ACC112 (cell line): ENCODE data around the gene C13orf46.
A peak's percentile ranks its signal among the peaks of the same experiment; 100 is the strongest.
"Not testable (repeated sequence)": the region's sequence is repeated elsewhere in the genome, so short reads cannot be mapped to it uniquely, and the experiment has no call there.

ENCODE experiments used
- H2AFZ ChIP-seq: fragments of 200-600 bp; sonication (generic); one replicate; pipeline ENCODE4 v1.6.0; 2017; ENCODE audit warnings: antibody characterized with exemption, low read length; ENCODE audit not compliant: unreplicated experiment
- H3K27ac ChIP-seq: fragments of 200-600 bp; sonication (generic); 2 replicates; pipeline ENCODE4 v1.5.1; 2014; ENCODE audit warnings: low read depth, mild to moderate bottlenecking, antibody characterized with exemption, low read length, moderate library complexity
- H3K27me3 ChIP-seq: fragments of 200-600 bp; sonication (generic); 2 replicates; pipeline ENCODE4 v1.6.1; 2014; ENCODE audit warnings: mild to moderate bottlenecking, antibody characterized with exemption, low read length, moderate library complexity, mixed read lengths; ENCODE audit not compliant: insufficient read depth
- H3K36me3 ChIP-seq: fragments of 200-600 bp; sonication (generic); 2 replicates; pipeline ENCODE4 v1.6.1; 2016; ENCODE audit warnings: mild to moderate bottlenecking, antibody characterized with exemption, low read length, moderate library complexity, mixed read lengths; ENCODE audit not compliant: insufficient read depth
- H3K4me1 ChIP-seq: fragments of 200-600 bp; sonication (generic); one replicate; pipeline ENCODE4 v1.6.1; 2016; ENCODE audit warnings: low read length, mixed read lengths; ENCODE audit not compliant: insufficient read depth, unreplicated experiment, control insufficient read depth
- H3K4me3 ChIP-seq: fragments of 200-600 bp; sonication (generic); 2 replicates; pipeline ENCODE4 v1.5.1; 2014; ENCODE audit warnings: mild to moderate bottlenecking, low read depth, low read length
- H3K79me2 ChIP-seq: fragments of 200-600 bp; sonication (generic); one replicate; pipeline ENCODE4 v1.6.0; 2016; ENCODE audit warnings: low read length; ENCODE audit not compliant: control insufficient read depth, unreplicated experiment, insufficient read depth

C13orf46 gene

DNA sequence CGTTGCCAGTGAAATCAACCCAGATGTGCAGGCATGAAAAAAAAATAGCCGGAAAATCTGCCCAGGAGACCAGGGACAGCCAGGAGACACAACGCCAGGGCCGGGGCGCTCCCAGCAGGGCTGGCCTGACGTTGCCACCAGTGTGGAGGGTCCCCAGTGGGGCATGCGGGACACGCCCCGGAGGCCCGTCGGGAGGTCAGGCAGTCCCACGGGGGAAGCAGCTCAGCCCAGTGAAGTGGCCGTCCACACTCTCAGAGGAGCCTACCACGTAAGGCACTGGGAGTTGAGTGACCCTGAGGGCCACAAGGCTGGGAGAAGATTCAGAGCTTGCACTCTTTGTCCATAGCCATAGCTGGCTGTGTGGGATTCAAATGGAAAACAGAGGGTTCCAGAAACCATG, 56.8 kb downstream of the C13orf46 start:
- H3K79me2 ChIP-seq, result no peaks in the 10 kb centered on the region
- H3K27ac ChIP-seq, result no peak overlapping the region
- H3K4me1 ChIP-seq, result no peaks in the 10 kb centered on the region
- H2AFZ ChIP-seq, result no peak overlapping the region
- no peaks in the 10 kb centered on the region for H3K36me3 ChIP-seq
- no peaks in the 10 kb centered on the region for H3K27me3 ChIP-seq
- no peak overlapping the region for H3K4me3 ChIP-seq

DNA sequence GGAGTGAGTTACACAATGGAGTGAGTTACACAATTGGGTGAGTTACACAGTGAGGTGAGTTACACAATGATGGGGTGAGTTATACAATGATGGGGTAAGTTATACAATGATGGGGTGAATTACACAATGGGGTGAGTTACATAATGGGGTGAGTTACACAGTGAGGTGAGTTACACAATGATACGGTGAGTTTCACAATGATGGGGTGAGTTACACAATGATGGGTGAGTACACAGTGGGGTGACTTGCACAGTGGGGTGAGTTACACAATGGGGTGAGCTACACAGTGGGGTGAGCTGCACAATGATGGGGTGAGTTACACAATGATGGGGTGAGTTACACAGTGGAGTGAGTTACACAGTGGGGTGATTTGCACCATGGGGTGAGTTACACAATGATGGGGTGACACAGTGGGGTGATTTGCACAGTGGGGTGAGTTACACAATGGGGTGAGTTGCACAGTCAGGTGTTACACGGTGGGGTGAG, 57.5 kb downstream of the C13orf46 start:
- H3K27ac ChIP-seq, result no peak overlapping the region; the same call in 1 of the 2 replicates
- no peaks in the 10 kb centered on the region for H3K4me1 ChIP-seq
- H3K4me3 ChIP-seq, result no peak overlapping the region
- H3K27me3 ChIP-seq, result no peaks in the 10 kb centered on the region
- no peaks in the 10 kb centered on the region for H3K79me2 ChIP-seq
- no peaks in the 10 kb centered on the region for H3K36me3 ChIP-seq
- no peak overlapping the region for H2AFZ ChIP-seq

DNA sequence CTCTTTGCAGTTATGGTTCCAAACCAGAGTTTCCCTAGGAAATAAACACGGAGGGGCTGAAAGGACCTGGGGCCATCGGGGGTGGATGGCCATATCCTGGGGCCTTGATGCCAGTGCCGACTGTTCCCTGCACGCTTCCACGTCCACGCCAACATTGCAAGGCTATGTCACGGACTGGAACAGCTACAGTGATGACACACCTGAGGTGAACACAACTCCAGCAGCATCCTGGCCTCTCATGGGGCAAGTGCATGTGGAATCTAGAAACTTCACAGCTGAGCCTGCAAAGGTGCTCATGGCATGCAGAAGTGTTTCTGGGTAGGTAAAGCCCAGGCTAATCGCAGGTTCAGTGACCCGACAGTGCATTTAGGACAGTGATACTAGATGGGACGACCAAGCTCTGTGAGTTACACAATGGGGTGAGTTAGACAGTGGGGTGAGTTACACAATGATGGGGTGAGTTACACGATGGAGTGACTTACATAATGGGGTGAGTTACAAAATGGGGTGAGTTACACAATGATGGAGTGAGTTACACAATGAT, 58.0 kb downstream of the C13orf46 start:
- H2AFZ ChIP-seq, result no peak overlapping the region
- H3K4me1 ChIP-seq, result no peaks in the 10 kb centered on the region
- no peak overlapping the region for H3K27ac ChIP-seq
- H3K4me3 ChIP-seq, result no peak overlapping the region
- no peaks in the 10 kb centered on the region for H3K79me2 ChIP-seq
- H3K27me3 ChIP-seq, result no peaks in the 10 kb centered on the region
- no peaks in the 10 kb centered on the region for H3K36me3 ChIP-seq

DNA sequence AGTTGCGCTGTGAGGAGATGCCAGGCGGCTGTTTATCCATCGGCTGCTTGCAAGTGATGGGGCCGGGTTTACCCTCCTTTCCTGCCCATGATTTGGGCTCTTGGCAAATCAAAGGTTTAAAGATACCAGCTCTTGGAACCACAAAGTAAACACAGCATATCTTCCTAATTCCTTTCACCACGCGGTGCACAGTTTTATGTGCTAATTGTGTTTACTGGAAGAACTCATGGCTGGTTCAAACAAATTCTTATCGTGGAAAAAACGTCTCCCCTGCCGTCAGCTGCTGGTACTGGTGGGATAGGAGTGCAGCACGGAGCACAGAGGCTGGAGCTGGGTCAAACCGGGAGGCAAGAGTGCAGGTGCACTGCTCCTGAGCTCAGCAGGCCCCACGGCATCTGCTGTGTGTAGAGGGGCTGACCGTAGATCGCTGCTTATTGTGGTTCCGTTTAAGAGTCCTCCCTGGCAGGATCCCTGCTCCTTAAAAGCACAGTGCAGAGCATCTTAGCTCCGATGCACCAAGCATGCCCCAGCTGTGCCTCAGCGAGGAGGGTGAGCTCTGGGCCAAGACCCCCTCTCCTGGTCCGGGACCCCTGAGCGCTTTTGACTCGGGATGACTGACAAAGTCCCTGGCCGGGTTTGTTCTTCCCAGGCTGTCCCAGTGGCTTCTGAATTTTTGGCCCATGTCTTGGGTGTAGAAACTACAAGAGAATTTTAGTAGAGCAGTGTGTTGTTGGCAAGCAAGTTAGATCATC, 58.7 kb downstream of the C13orf46 start:
- Histone ChIP-seq H3K27me3 (no peaks in the 10 kb centered on the region), H3K4me1 (no peaks in the 10 kb centered on the region), H3K79me2 (no peaks in the 10 kb centered on the region), H3K4me3 (no peak overlapping the region), H3K27ac (no peak overlapping the region), H3K36me3 (no peaks in the 10 kb centered on the region), H2AFZ (no peak overlapping the region)

DNA sequence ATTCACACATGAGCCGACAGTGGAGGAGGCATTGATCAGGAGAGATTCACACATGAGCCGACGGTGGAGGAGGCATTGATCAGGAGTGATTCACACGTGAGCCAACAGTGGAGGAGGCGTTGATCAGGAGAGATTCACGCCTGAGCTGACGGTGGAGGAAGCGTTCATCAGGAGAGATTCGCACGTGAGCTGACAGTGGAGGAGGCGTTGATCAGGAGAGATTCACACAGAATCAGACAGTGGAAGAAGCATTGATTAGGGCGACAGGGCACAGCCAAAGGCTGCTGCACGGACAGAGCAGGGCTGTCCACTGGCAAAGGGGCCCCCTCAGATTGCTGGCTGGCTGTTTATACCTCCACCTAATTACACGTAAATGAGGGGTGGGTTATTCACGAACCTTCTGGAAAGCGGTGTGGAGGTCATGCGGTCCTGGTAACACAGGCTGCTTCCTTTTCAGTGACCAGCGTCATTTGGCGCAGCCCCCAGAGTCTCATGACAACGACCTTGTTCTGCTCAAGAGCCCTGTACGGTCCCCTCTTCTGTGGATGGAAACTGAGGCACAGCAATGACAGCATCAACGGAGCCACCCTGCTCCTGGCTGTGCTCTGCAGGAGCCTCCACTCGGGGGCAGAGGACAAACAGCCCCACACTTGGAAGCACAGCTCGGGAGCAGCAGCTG, 59.4 kb downstream of the C13orf46 start:
- Histone ChIP-seq H3K79me2 (no peaks in the 10 kb centered on the region), H3K36me3 (no peaks in the 10 kb centered on the region), H3K4me1 (no peaks in the 10 kb centered on the region), H2AFZ (no peak overlapping the region), H3K27ac (no peak overlapping the region), H3K27me3 (no peaks in the 10 kb centered on the region), H3K4me3 (no peak overlapping the region)

DNA sequence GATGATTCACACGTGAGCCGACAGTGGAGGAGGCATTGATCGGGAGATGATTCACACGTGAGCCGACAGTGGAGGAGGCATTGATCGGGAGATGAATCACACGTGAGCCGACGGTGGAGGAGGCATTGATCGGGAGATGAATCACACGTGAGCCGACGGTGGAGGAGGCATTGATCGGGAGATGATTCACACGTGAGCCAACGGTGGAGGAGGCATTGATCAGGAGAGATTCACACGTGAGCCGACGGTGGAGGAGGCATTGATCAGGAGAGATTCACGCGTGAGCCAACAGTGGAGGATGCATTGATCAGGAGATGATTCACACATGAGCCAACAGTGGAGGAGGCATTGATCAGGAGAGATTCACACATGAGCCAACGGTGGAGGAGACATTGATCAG, 60.0 kb downstream of the C13orf46 start:
- not testable (repeated sequence) for H3K27me3 ChIP-seq, H3K79me2 ChIP-seq, H3K36me3 ChIP-seq, H3K4me1 ChIP-seq, H3K4me3 ChIP-seq, H3K27ac ChIP-seq, H2AFZ ChIP-seq

DNA sequence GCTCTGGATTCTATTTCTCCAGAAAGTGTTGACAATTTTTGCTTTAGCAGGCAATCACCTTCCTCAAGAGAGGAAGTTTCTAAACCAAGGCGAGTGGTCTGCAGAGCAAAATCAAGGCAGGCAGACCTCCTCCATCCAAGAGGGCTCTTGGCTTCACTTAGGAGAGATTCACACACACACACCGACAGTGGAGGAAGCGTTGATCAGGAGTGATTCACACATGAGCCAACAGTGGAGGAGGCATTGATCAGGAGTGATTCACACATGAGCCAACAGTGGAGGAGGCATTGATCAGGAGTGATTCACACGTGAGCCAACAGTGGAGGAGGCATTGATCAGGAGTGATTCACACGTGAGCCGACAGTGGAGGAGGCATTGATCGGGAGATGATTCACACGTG, 60.5 kb downstream of the C13orf46 start:
- H3K27me3 ChIP-seq, H3K4me1 ChIP-seq, H3K79me2 ChIP-seq, H2AFZ ChIP-seq, H3K4me3 ChIP-seq, H3K36me3 ChIP-seq: not testable (repeated sequence)
- peak overlapping the region; percentile 29; the same call in 1 of the 2 replicates for H3K27ac ChIP-seq

DNA sequence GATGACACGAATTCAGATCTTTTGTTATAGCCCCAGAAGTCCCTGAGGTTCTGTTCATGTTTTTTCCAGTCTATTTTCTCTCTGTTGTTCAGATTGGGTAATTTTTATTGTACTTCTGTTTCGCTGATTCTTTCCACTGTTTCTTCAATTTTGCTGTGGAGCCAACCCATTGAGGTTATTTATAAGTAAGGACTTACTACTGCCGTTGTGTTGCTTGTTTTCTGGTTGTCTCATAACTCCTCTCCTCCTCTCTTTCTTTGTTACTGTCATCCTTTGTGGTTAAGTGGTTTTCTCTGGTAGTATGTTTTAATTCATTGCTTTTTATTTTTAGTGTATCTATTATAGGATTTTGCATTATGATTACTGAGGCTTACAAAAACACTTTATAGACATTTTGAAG, 61.3 kb downstream of the C13orf46 start:
- Histone ChIP-seq H3K4me3 (no peak overlapping the region), H2AFZ (no peak overlapping the region), H3K27me3 (no peaks in the 10 kb centered on the region), H3K36me3 (no peaks in the 10 kb centered on the region), H3K27ac (no peak overlapping the region), H3K79me2 (no peaks in the 10 kb centered on the region), H3K4me1 (peaks cover 3% of the 10 kb centered on the region)

DNA sequence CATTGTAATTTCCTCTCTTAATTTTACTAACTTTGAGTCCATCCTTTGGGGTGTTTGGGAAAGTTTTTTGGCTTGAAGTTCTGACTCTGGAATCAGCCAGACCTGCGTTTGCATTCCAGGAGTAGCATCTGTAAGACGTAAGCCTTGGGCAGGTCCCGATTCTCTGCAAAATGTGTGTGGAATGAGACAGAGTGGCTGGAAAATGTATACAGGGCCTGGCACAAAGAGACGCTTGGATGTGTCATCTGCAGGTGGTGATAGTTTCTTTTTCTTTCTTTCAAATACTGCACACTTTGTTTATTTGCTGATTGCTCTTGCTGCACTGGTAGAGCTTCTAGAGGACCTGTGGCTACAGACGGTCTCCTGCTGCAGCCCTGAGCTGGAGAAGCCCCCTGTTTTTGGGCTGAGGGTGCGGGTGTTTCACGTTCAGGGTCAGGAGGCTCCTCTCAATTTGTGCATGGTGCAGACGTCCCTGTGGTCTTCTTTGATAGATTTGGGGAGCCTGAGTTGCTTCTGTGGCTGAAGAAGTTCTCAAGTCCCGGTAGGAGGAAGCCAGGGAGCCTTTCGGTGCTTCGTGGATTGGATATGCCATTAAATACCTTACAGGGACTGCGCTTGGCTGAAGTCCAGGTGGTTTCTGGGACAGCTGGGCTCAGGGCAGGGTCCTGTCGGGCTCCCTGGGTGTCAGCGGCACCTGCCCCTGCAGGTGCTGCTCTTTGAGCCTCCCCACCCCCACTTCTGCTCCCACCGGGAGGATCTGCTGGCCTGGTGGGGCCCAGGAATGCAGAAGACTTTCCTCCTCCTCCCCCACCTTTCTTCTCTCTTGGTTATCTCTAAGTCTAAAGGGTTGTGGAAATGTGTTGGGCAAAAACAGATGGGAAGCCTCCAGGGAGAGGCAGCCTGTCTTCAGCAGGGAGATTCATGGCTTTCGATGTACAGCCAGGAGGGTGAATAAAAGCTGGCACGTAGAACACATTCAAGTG, 66.0 kb downstream of the C13orf46 start:
- H3K36me3 ChIP-seq, result no peaks in the 10 kb centered on the region
- H3K4me1 ChIP-seq, result peaks cover 9% of the 10 kb centered on the region
- no peak overlapping the region for H3K27ac ChIP-seq
- H3K79me2 ChIP-seq, result no peaks in the 10 kb centered on the region
- H3K27me3 ChIP-seq, result no peaks in the 10 kb centered on the region
- H2AFZ ChIP-seq, result no peak overlapping the region
- no peak overlapping the region for H3K4me3 ChIP-seq

DNA sequence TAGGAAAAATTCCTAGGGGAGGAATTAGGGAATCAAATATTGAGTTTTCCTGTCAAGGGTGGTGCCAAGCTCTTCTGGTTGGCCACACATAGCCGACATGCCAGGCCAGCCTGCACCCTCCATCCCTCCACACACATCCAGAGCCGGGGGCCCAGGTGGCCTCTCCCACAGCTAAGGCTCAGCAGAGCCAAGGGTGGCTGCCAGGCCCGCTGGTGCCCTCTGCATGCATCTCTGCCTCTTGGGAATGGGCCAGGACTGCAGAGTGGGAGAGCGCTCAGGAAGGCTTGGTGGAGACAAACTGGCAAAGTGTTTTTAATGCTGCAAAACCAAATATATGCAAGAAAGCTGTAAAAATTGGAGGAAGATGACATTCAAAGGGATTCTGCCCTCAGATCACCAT, 67.3 kb downstream of the C13orf46 start:
- Histone ChIP-seq H3K4me3 (no peak overlapping the region), H3K27me3 (no peaks in the 10 kb centered on the region), H3K79me2 (no peaks in the 10 kb centered on the region), H3K27ac (no peak overlapping the region), H3K4me1 (peaks cover 10% of the 10 kb centered on the region), H2AFZ (no peak overlapping the region), H3K36me3 (no peaks in the 10 kb centered on the region)
